ENCODE measurements around the gene GMDS.

The GMDS gene

GRCh38 chr6:2215342-2215741 is 30.1 kb downstream of the GMDS start:
- H3K4me3 ChIP-seq (ENCODE audit: low read depth, low read length), result no peak overlapping the region
- no peak for TF ChIP-seq CTCF (IDR thresholded peaks at IDR 0.05; ENCODE audit: insufficient read depth, low read depth, low read length, missing control alignments)
- no peak for DNase-seq (ENCODE audit: low read depth)

DNA sequence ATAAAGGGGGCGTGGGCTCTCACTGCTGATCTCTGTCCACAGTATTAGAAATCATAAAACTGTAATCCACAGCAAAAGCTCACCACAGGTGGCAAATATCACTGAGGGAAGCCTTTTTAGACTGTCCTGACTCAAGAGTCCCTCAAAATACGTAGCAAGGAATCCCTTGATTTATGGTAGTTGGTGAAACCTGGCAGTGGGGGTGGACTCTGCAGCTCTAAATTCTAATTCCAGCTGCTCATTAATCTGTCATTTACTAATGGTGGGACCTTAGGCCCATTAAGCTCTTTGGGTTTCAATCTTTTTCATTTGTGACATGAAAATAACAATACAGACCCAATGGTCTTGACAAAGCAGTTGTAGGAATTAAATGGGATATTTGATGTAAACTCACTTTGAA is 32.3 kb downstream of the GMDS start:
- no peak for TF ChIP-seq CTCF (IDR thresholded peaks at IDR 0.05; ENCODE audit: insufficient read depth, low read depth, low read length, missing control alignments)
- no peak for DNase-seq (ENCODE audit: low read depth)
- H3K4me3 ChIP-seq (ENCODE audit: low read depth, low read length), result no peak overlapping the region

DNA sequence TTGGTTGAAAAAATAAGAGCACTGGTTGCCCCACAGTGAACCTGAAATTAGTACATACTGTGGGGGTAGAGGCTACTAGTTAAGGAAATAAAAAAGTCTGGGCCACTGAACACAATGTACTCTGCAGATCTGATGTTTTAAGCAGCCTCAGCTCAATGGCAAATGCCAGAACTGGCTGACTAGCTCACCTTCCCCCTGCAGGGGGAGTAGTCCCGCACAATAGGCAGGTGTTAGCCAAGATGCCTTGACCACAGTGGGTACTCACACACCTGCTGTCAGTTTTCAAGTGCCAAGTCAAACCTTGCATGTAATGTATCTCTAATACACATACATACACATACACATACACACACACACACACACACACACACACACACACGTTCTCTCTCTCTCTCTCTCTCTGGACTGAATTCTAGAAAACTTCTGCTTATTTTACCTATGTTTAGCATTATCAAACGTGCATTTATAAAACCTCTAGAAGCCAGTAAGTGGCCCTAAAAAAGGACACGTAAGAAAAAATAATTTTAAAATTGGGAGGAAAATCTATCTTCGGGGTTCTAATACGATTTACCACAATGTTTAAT is 36.1 kb downstream of the GMDS start:
- no peak overlapping the region for H3K4me3 ChIP-seq (ENCODE audit: low read depth, low read length)
- TF ChIP-seq CTCF (IDR thresholded peaks at IDR 0.05; ENCODE audit: insufficient read depth, low read depth, low read length, missing control alignments), result peak; percentile 79
- DNase-seq (ENCODE audit: low read depth), result peak; percentile 82

DNA sequence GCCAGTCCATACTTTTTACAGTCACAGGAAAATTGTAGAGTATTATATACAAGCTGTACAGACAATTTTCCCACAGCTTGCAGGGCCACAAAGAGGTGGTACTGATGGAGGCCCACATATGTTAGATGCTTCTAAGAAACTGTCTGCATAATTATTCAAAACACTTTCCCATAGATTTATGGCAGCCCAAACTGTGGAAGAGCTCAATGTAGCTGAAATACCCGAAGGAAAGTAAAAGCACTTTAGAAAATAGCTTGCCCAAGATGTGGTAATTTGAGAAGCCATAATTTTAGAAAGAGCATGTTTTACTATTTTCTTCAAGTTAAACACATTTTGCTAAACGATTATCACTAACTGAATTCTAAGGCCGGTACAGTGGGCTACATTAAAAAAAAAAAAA is 36.9 kb downstream of the GMDS start:
- no peak overlapping the region for H3K4me3 ChIP-seq (ENCODE audit: low read depth, low read length)
- no peak for TF ChIP-seq CTCF (IDR thresholded peaks at IDR 0.05; ENCODE audit: insufficient read depth, low read depth, low read length, missing control alignments)

GRCh38 chr6:2205396-2205795 is 40.0 kb downstream of the GMDS start:
- no peak for TF ChIP-seq CTCF (IDR thresholded peaks at IDR 0.05; ENCODE audit: insufficient read depth, low read depth, low read length, missing control alignments)
- DNase-seq (ENCODE audit: low read depth), result no peak
- no peak overlapping the region for H3K4me3 ChIP-seq (ENCODE audit: low read depth, low read length)

More for the DNA sequence above, 36.9 kb downstream of the GMDS start:
- DNase-seq (ENCODE audit: low read depth), result no peak

DNA sequence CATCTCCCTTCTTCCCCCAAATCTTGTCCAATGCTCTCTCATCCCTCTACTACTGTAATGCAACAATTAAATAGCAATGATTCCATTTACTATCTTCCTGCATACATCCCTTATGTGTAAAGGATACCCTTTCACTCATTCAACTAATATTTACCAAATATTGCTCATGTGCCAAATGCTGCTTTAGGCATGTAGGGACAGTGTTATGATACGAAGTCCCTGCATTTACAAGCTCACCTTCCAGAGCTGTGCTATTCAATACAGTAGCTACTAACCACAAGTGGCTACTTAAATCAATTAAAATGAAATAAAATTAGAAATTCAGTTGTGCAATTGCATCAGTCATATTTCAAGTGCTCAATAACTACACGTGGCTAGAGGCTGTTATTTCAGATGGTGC is 41.1 kb downstream of the GMDS start:
- DNase-seq (ENCODE audit: low read depth), result no peak
- no peak for TF ChIP-seq CTCF (IDR thresholded peaks at IDR 0.05; ENCODE audit: insufficient read depth, low read depth, low read length, missing control alignments)

GRCh38 chr6:2203264-2203663 is 42.1 kb downstream of the GMDS start:
- DNase-seq (ENCODE audit: low read depth), result no peak
- no peak for TF ChIP-seq CTCF (IDR thresholded peaks at IDR 0.05; ENCODE audit: insufficient read depth, low read depth, low read length, missing control alignments)
- no peak overlapping the region for H3K4me3 ChIP-seq (ENCODE audit: low read depth, low read length)

More for the DNA sequence above, 41.1 kb downstream of the GMDS start:
- no peak overlapping the region for H3K4me3 ChIP-seq (ENCODE audit: low read depth, low read length)
